HPDE6-E6E7 (cell line): ENCODE data around the gene MYZAP.

Source experiments
- DNase-seq: peaks from one replicate; pipeline ENCODE4 v3.0.0; 2011; ENCODE audit warnings: missing footprints; ENCODE audit errors: extremely low spot score

MYZAP gene

DNA sequence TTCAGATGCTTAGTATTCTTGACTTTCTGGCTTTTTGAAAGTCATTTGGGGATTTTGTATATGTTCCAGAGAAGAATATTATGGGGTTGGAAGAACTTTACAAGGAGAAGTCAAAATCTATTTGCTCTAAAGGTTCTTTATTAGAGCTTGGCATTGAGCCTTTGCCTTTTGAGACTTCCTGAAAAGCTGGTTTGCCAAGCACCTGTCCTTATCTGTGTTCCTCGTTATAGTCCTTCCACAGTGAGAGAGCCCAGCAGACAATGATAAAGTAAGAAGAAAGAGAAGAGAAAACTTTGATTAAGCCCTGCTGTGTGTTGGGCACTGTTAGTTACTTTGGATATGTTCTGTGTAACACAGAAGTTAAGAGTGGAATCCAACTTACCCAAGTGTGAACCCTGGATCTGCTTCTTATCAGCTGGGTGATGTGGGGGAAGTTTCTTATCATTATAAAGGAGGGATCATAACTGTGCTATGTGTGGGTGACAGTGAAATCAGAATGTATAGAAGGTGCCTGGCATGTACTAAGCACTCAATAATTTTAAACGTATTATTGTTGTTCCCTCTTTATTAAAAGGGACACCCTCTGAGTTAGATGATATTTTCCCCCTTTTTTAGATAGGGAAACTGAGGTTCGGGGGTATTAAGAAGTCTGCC is 70.5 kb downstream of the MYZAP start:
- no peak for DNase-seq

- no peak for DNase-seq
These were observed 71.1 kb downstream of the MYZAP start for GRCh38 chr15:57662802-57663201.

DNA sequence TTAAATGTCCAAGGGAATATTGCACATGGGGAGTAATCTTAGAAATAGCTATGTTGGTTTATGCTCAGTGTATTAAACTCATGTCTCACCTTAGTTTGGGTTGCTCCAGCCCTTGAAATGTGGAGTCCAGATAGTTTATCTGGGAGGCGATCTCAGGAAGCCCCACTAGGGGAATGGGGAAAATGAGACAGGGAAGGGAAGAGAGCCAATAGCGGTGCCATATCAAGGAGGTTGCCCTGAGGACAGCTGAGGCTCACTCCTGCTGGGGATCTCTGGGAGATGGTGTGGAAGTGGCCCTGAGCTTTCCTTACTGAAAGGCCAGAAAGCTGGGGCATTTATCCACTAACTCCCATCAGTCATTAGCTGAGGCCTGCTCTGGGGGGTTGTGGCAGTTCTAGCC is 71.6 kb downstream of the MYZAP start:
- no peak for DNase-seq

DNA sequence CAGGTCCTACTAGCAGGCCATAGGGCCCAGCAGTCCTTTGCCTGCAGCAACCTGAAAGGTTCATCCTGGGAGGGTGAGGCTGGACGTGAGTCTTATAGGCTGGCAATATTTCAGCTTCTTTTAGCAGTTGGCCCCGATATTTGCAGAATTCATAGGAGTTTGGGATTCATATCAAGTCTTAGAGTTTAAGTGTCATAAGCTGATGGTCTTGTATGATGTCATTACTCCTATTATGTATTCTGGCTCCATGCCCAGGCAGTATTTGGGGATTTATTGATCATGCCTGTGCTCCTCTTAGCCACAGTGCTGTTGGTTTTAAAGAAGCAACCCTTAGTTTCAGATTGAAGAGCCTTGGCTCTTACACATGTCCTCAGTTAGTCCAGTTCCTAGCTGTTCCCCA is 73.5 kb downstream of the MYZAP start:
- no peak for DNase-seq

- no peak for DNase-seq
These were observed 74.2 kb downstream of the MYZAP start for GRCh38 chr15:57665939-57666338.

DNA sequence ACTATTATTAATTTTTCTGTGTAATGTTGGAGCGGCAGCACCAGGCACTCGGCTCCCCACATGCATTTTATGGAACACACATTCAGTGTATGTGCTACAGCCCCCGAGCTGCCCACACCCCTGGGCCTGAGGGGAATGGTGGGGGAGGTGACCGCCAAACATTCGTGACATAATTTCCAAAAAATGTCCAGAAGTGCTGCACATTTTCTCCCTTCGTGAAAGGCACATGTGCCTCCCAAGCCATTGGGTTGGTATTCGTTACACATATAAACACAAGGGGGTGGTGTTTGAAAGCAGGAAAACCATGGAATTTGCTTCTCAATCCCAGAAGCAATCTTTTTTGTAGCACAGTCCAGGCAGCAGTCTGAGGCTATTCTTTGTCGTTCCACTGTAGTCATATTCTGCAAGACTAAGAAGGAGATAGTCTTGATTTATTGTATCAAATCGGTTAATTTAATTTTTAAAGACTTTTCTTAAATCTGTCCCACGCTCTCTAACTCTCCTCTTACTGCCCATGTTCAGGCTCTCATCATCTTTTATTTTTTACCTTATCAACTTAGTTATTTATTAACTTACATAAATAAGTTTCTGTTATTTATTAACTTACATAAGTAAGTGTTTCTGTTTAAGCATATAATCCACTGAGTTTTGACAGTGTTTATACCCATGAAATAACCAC is 75.6 kb downstream of the MYZAP start:
- peak; percentile 29 for DNase-seq

GRCh38 chr15:57668016-57668415 is 76.3 kb downstream of the MYZAP start:
- no peak for DNase-seq

- no peak for DNase-seq
These were observed 79.9 kb downstream of the MYZAP start for GRCh38 chr15:57671636-57672035.

- DNase-seq: peak; percentile 50
These were observed 83.9 kb downstream of the MYZAP start for GRCh38 chr15:57675481-57676181.

DNA sequence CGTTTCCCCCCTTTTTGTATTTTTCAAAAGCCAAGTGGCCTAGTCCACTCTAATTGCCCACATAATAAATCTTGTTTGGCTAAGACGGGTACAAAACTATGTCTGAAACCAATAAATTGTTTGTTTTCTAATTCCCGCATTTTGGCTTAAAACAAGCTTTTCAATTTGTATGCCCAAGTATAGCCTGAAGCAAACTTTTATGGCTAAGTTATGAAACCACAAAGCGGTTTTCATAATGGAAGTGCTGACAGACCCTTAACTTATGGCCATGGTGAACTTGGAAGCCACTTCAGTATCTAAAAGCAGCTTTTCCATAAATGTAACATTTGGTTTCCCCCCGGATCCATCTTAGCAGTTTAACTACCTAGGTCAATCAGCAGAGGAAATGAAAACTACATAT is 84.9 kb downstream of the MYZAP start:
- DNase-seq: no peak

GRCh38 chr15:57677204-57677603 is 85.5 kb downstream of the MYZAP start:
- no peak for DNase-seq

DNA sequence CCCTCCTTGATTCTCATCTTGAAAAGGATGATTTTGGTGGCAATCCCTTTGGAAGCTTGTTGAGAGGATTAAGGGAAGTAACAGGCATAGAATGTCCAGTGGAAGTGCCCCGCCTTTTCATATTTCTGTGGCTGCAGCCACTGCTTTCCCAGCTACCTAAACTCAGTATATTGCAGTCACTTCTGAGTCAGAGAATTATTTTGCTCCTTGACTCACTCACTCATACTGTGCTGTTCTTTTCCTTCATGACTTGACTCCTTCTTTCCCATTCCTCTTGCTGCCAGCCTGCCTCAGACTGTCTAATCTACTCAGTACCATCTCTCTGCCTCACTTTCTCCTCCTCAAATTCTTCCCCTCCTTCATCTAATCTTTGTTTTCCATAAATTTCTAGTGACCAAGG is 88.3 kb downstream of the MYZAP start:
- peak; percentile 64 for DNase-seq

- DNase-seq: no peak
These were observed 89.3 kb downstream of the MYZAP start for GRCh38 chr15:57681011-57681410.

DNA sequence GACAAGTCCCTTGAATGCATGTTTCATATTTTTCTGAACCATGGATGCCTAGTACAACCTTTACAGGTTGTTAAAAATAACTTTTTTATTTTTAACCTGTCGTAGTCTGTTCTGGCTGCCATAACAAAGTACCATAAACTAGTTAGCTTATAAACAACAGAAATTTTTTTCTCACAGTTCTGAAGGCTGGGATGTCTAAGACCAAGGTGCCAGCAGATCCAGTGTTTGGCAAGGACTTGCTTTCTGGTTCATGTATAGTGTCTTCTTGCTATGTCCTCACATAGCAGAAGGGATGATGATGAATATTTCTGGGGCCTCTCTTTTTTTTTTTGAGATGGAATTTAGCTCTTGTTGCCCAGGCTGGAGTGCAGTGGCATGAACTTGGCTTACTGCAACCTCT is 91.8 kb downstream of the MYZAP start:
- no peak for DNase-seq

- DNase-seq: no peak
These were observed 92.9 kb downstream of the MYZAP start for GRCh38 chr15:57684491-57685151.

DNA sequence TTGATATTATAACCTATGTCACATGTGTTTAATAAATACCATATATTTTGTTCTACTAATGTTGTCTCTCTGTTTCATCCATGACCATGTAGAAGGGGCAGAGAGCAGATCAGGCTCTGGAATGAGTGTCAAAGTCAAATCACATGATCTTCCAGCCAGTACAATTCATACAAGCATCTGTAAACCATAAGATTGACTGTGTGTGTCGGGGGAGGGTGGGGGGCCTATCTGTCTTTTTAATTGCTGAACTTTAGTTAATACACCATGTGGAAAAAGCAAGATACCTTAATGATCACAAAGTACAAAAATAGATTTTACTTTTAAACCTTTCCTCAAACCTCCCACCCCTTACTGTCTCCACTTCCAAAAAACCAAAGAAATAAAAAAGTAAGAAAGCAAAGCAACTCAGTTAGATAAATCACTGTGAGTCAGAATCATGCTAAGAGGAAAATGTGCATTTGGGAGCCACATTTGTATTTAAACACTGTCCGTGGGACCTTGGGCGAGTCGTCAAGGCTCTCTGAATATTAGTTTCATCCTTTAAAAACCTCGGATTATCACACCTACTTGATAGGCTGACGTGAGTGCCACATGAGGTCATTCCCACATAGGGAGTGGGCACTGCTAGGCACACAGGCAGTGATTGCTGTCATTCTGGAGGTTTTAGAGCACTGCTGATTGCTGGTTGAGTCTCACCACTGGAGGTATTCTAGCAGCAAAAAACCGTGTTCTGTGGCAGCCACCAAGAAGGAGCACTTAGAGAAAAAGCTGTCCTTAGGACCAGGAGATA is 93.8 kb downstream of the MYZAP start:
- DNase-seq: no peak

DNA sequence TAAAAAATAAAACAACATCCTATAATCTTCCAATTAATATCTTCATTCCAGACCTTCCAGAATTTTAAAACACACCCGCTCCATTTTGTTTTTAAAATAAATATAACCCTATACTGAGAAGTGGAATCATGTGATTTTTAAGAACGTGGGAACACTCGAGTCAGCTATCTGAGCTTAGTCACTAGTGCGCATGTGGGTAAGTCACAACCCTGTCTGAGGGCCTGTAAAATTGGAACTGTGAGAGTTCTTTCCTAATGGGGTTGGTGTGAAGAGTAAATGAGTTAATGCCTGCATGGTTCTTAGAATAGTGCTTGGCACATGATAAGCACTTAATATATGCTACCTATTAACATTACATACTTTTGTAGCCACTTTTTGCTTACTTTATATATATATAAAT is 95.0 kb downstream of the MYZAP start:
- no peak for DNase-seq

GRCh38 chr15:57690341-57690966 is 98.8 kb downstream of the MYZAP start:
- no peak for DNase-seq

- DNase-seq: no peak
These were observed 99.4 kb downstream of the MYZAP start for GRCh38 chr15:57691082-57691481.

- DNase-seq: no peak
These were observed 101.0 kb downstream of the MYZAP start for GRCh38 chr15:57692709-57693108.

GRCh38 chr15:57694279-57694678 is 102.6 kb downstream of the MYZAP start:
- no peak for DNase-seq
